ENCODE results near the gene SYT8.
A peak's percentile ranks its signal among the peaks of the same experiment; 100 is the strongest.
"Not testable (repeated sequence)": the region's sequence is repeated elsewhere in the genome, so short reads cannot be mapped to it uniquely, and the experiment has no call there.

Gene SYT8

GRCh38 chr11:1875093-1875850 lies 40.5 kb downstream of the SYT8 start:
- Mint-ChIP-seq H3K27ac (peak overlapping the region; percentile 85), H3K27me3 (ENCODE audit: low read depth, poor library complexity) (peaks cover 18% of the 10 kb centered on the region), H3K9me3 (no peaks in the 10 kb centered on the region), H3K4me1 (peaks cover 37% of the 10 kb centered on the region), H3K4me3 (no peak overlapping the region), H3K36me3 (ENCODE audit: low read depth) (no peaks in the 10 kb centered on the region)
- no peak for TF ChIP-seq CTCF (IDR thresholded peaks at IDR 0.05)
- DNase-seq: no peak

DNA sequence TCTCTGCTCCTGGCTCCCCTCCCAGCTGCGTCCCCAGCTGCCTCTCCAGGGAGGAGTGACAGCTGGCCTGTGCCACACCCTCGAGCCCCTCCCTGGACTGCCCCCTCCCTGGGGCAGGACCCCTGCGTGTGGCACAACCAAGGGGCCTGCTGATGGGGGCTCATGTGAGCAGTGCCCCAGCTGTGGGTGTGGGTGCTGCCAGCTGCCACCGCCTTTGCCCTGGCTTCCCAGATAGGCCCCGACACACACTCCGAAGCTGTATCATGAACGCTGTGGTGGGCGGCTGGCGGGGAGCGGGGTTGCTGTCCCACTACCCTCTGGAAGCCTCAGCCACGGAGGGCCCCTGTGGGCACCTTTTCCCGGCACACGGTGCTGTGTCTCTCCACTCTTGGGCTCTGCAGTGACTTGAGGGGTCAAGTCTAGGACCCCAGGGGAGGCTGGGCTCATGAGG lies 41.1 kb downstream of the SYT8 start:
- not testable (repeated sequence) for H3K9me3 Mint-ChIP-seq; H3K36me3 Mint-ChIP-seq (ENCODE audit: low read depth); H3K4me3 Mint-ChIP-seq; H3K27ac Mint-ChIP-seq; DNase-seq
- H3K27me3 Mint-ChIP-seq (ENCODE audit: low read depth, poor library complexity): peaks cover 12% of the 10 kb centered on the region
- peaks cover 38% of the 10 kb centered on the region for H3K4me1 Mint-ChIP-seq

DNA sequence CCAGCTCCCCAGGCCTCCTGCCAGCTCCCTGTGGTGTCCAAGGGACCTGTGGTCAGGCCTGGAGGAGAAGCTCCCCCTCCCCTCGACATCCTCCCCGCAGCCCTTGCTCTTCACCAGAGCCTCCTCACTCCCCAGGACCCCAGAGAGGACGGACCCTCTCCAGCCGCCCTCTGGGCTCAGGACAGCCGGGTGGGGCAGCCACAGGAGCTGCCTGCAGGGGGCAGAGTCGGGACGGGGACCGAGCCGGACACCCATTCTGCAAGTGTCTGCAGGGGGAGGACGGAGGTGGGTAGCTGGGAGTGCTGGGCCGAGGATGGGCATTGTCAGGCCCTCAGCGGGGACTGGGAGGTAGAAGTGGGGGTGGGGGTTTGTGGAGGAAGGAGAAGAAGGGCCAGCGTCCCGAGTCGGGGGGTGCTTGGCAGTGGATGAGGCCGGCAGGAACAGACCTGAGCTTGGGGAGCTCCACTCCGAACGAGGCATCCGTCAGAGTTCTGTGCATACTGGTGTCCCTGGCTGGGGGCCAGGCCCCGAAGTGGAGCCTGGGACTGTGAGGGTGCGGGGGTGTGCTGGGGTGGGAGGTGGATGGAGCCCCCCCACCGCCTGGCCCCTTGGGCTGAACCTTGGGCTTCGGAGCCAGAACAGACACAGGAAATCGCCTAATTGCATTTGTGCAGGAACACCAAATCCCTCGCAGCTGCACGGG lies 41.7 kb downstream of the SYT8 start:
- H3K4me1 Mint-ChIP-seq: peaks cover 34% of the 10 kb centered on the region
- H3K36me3 Mint-ChIP-seq (ENCODE audit: low read depth): no peaks in the 10 kb centered on the region
- DNase-seq: peak; percentile 63
- H3K9me3 Mint-ChIP-seq: no peaks in the 10 kb centered on the region
- peak; percentile 30 for TF ChIP-seq CTCF (IDR thresholded peaks at IDR 0.05)
- H3K4me3 Mint-ChIP-seq: no peak overlapping the region
- H3K27me3 Mint-ChIP-seq (ENCODE audit: low read depth, poor library complexity): peaks cover 8% of the 10 kb centered on the region
- no peak overlapping the region for H3K27ac Mint-ChIP-seq

- TF ChIP-seq CTCF (IDR thresholded peaks at IDR 0.05): no peak
- H3K27ac Mint-ChIP-seq: no peak overlapping the region
- no peaks in the 10 kb centered on the region for H3K36me3 Mint-ChIP-seq (ENCODE audit: low read depth)
- DNase-seq: no peak
- no peak overlapping the region for H3K4me3 Mint-ChIP-seq
- peaks cover 8% of the 10 kb centered on the region for H3K27me3 Mint-ChIP-seq (ENCODE audit: low read depth, poor library complexity)
- peaks cover 33% of the 10 kb centered on the region for H3K4me1 Mint-ChIP-seq
- H3K9me3 Mint-ChIP-seq: no peaks in the 10 kb centered on the region
Observed at GRCh38 chr11:1877211-1878136, 42.7 kb downstream of the SYT8 start.

GRCh38 chr11:1878137-1879031 lies 43.6 kb downstream of the SYT8 start:
- Mint-ChIP-seq H3K27me3 (ENCODE audit: low read depth, poor library complexity) (peaks cover 5% of the 10 kb centered on the region), H3K36me3 (ENCODE audit: low read depth) (no peaks in the 10 kb centered on the region), H3K27ac (no peak overlapping the region), H3K9me3 (no peaks in the 10 kb centered on the region), H3K4me1 (peaks cover 24% of the 10 kb centered on the region), H3K4me3 (no peak overlapping the region)
- no peak for DNase-seq
- TF ChIP-seq CTCF (IDR thresholded peaks at IDR 0.05): no peak

Measured in nephron progenitor cell (in vitro differentiated cells).